GM10248 (cell line): Measurements from ENCODE around the gene CLEC20A.

ENCODE experiments used
- CTCF ChIA-PET: fragments of 300-600 bp; sonication (Branson Sonifier 250); formaldehyde crosslinking; extraction: SDS; loops from one replicate; lab custom pipeline; 2021; ENCODE audit warnings: antibody characterized with exemption; lab: Yijun Ruan, JAX
- POLR2A ChIA-PET: fragments of 350-650 bp; sonication (Branson Sonifier 250); formaldehyde crosslinking; extraction: SDS; loops from one replicate; lab custom pipeline; 2020; ENCODE audit warnings: antibody characterized with exemption; lab: Yijun Ruan, JAX
- DNase-seq: peaks from one replicate; pipeline ENCODE4 v3.0.0; 2012; ENCODE audit errors: extremely low spot score
- CTCF ChIP-seq: IDR thresholded peaks from 2 replicates; pipeline ENCODE4 v1.5.1; 2012; ENCODE audit warnings: mild to moderate bottlenecking, low read depth; ENCODE audit errors: extremely low read depth, missing control alignments, control extremely low read depth

Gene CLEC20A

DNA sequence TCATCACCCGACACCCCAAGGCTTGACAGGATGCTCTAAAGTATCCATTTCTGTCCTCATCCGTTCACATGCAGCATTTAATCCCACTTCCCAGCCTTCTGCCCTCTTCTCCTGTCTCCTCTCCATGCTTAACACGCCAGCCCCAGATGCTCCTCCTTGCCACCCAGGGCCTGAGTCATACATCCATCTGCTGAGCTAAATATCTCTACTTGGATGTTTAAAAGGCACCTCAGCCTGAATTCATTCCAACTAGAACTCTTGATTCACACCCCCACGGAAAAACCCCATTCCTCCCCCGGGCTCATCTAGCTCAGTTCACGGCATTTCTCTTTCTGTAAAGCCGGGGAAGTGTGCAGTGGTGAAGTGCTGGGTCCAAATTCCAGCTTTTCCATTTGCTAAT is 43.9 kb upstream of the CLEC20A start:
- TF ChIP-seq CTCF: no peak
- ChIA-PET POLR2A (no interaction called here), CTCF (interaction anchor here (0.9 to 9.2 kb wide), 9 partner anchors 8 to 465 kb away, joined by 3 to 118 read pairs (median 11); no protein-coding TSS in a partner anchor)
- no peak for DNase-seq

DNA sequence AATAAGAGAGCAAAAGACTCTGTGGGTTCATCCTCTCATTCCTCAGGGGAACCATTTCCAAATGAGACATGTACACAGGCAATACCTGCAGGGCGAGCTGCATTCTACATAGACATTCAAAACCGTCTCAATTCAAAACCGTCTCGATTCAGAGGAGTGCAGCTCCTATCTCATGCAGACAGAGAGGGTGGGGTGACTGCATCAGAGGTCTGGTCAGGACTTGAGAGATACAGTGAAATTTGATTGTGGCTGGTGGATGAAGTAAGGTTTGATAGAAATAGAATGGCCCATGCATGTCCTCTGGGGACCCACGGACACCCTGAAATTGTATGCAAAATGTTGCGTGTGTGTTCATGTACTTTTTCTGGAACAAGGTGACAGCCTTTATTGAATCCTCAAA is 43.4 kb upstream of the CLEC20A start:
- no peak for TF ChIP-seq CTCF
- ChIA-PET POLR2A (no interaction called here), CTCF (interaction anchor here (0.9 to 9.2 kb wide), 9 partner anchors 8 to 466 kb away, joined by 3 to 118 read pairs (median 5); no protein-coding TSS in a partner anchor)
- no peak for DNase-seq

DNA sequence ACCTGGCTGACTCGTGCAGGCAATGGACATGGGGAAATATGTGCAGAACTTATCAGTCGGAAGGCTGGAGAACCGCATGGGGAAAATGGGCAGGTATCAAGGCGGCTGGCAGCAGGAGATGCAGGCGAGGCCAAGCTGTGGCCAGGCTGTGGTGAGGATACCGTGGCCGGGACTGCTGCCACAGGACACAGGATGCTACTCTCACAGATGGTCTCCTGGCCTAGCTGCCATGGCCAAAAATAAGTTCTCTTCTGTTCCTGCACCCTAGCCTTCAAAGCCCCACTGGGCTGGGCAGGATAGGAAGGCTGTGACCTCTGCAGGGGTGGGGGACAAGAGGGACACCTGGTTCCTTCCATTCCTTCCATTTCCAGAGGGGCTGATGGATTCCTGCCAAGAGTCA is 42.5 kb upstream of the CLEC20A start:
- CTCF ChIA-PET: interaction anchor here (1.1 to 9.2 kb wide), 4 partner anchors 38 to 467 kb away, joined by 4 to 118 read pairs (median 8); no protein-coding TSS in a partner anchor
- no peak for DNase-seq
- no peak for TF ChIP-seq CTCF
- POLR2A ChIA-PET: no interaction called here

DNA sequence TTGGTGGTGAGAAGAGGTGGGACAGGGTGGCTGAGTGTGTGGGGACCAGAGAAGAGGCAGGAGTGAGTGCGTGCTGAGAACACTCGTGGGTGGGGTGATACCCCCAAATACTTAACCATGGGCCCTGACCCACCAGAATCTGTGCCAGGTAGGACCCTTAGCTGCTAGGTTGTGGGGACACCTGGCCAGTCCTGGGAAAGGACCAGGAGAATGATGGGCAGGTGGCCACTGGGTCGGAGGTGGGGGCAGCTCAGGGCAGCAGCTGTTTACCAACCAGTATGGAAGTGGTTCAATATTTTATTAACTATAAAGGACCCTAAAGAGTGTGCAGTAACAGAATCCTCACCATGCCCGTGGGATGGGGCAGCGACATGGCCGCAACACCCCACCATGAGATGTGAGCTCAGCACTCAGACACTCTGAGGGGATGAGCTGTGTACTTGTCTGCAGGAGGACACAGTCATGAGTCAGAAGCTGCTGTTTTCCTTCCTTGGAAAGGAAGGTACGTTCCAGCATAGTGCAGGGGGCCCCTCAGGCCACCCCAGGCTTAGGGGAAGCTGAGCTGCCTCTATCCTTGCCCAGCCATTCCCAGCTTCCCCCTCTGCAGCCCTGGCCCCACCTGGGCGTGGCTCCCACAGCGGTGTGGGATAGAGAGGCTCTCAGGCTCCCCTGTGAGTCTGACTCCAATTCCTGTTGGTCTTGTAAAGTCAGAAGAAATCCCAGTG is 41.6 kb upstream of the CLEC20A start:
- ChIA-PET CTCF (interaction anchor here (1.2 to 11.1 kb wide), 4 partner anchors 37 to 463 kb away, joined by 3 to 118 read pairs (median 52); no protein-coding TSS in a partner anchor), POLR2A (no interaction called here)
- DNase-seq: no peak
- TF ChIP-seq CTCF: no peak

DNA sequence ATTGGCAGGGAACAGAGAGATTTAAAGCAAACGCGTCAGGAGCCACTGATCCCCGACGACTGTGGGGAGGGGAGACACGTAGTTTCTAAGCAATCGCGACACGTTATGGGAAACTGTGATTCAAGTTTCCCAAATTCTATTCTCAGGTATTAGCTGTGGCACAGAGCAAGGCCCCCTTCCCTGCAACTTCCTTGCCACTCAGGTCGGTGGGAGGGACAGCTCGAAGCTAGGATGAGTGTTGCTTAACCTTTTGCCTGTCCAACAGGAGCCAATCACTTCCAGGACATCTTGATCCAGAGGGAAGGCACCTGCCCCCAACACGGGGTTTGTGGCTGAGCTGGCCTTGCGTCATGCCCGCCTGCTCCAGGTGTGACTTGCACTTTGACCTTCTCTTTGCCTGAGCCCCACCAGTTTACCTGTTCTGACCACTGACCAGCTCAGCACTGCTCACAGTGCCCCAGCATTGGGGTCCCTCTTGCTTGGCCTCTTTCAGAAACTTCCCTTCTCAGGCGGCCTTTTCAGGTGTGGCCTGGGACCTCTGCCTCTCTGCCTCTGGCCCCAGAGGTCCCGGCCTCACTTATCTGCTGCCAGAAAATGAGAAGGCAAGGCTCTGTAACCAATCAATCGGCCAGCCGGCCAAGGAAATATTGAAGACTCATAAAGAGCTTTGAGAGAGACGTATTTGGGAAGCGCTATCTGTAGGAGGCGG is 40.8 kb upstream of the CLEC20A start:
- DNase-seq: no peak
- POLR2A ChIA-PET: no interaction called here
- TF ChIP-seq CTCF: no peak
- CTCF ChIA-PET: interaction anchor here (1.2 to 11.1 kb wide), 5 partner anchors 9 to 464 kb away, joined by 3 to 118 read pairs (median 12); no protein-coding TSS in a partner anchor

DNA sequence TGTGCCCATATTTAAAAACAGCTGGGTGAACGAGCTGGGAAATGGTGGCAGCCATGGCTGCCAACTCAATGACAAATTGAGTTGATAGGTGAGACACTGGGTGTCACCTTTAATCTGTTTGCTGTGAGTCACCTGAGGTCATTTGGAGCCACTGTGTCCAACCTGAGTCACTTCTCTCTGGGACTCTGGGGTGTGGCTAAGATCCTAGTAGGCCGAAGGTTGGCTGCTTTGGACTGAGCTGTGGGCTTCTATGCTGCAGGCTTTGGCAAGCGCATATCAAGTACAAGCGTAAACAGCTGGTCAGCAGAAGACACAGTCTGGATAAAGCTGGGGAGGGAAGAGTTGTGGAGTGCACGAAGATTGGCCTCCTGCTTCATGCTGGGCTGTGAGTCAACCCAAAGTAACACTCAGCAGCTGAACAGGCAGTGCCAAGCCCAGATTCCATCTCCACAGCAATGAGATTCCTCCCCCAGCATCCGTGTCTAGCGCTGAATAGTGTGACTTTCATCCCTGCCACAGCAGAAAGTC is 40.1 kb upstream of the CLEC20A start:
- TF ChIP-seq CTCF: no peak
- ChIA-PET CTCF (interaction anchor here (1.4 to 11.1 kb wide), 5 partner anchors 9 to 1273 kb away, joined by 3 to 118 read pairs (median 12); no protein-coding TSS in a partner anchor), POLR2A (no interaction called here)
- DNase-seq: no peak
